Measurements from ENCODE around the gene CLIC4. TPM values are rescaled to one million over a fixed set of nuclear protein-coding genes. Genes with fewer than 3 reads are reported as not detected.
"Not testable (repeated sequence)": the region's sequence is repeated elsewhere in the genome, so short reads cannot be mapped to it uniquely, and the experiment has no call there.

Gene CLIC4
- 195 TPM for polyA plus RNA-seq (ENCODE audit: insufficient read length)
- long read RNA-seq, donor 1, full-length matches to known transcripts = 65 of 124 reads
- long read RNA-seq, donor 1, partial matches to known transcripts = 59 of 124 reads
- long read RNA-seq, donor 1, other reads (novel, unspliced or antisense) = 0 of 124 reads
- long read RNA-seq, donor 2, full-length matches to known transcripts = 50 of 88 reads
- long read RNA-seq, donor 2, partial matches to known transcripts = 38 of 88 reads
- long read RNA-seq, donor 2, other reads (novel, unspliced or antisense) = 0 of 88 reads
- long read RNA-seq, donor 3, full-length matches to known transcripts = 34 of 54 reads
- long read RNA-seq, donor 3, partial matches to known transcripts = 20 of 54 reads
- long read RNA-seq, donor 3, other reads (novel, unspliced or antisense) = 0 of 54 reads
- long read RNA-seq, donor 4, partial matches to known transcripts = 5 of 6 reads
- long read RNA-seq, donor 4, other reads (novel, unspliced or antisense) = 0 of 6 reads
- long read RNA-seq, donor 5, full-length matches to known transcripts = 61 of 138 reads
- long read RNA-seq, donor 5, partial matches to known transcripts = 77 of 138 reads
- long read RNA-seq, donor 5, other reads (novel, unspliced or antisense) = 0 of 138 reads
- long read RNA-seq, donor 6, full-length matches to known transcripts = 34 of 79 reads
- long read RNA-seq, donor 6, partial matches to known transcripts = 45 of 79 reads
- long read RNA-seq, donor 6, other reads (novel, unspliced or antisense) = 0 of 79 reads
- long read RNA-seq, donor 7, full-length matches to known transcripts = 61 of 182 reads
- long read RNA-seq, donor 7, partial matches to known transcripts = 121 of 182 reads
- long read RNA-seq, donor 7, other reads (novel, unspliced or antisense) = 0 of 182 reads
- long read RNA-seq, donor 8, full-length matches to known transcripts = 30 of 40 reads
- long read RNA-seq, donor 8, partial matches to known transcripts = 10 of 40 reads
- long read RNA-seq, donor 8, other reads (novel, unspliced or antisense) = 0 of 40 reads

- peak; percentile 99 for DNase-seq
These were observed at the start of gene CLIC4 for GRCh38 chr1:24744911-24745710. TSS of gene CLIC4 (plus strand) at chr1:24745447. CDS start at chr1:24745554, 107 bp downstream.

GRCh38 chr1:24696041-24696755 lies 49.0 kb upstream of the CLIC4 start:
- DNase-seq = no peak

DNA sequence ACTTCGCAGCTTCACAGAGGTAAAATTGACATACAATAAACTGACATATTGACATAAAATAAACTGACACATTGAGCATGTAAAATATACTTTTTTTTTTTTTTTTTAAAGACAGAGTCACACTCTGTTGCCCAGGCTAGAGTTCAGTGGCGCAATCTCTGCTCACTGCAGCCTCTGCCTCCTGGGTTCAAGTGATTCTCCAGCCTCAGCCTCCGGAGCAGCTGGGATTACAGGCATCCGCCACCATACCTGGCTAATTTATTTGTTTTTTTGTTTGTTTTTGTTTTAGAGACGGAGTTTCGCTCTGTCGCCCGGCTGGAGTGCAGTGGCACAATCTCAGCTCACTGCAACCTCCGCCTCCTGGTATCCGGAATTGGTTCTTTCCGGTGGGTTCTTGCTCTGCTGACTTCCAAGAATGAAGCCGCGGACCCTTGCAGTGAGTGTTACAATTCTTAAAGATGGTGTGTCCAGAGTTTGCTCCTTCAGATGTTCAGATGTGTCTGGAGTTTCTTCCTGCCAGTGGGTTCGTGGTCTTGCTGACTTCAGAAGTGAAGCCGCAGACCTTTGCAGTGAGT lies 48.4 kb upstream of the CLIC4 start:
- no peak for DNase-seq

GRCh38 chr1:24697453-24698001 lies 47.7 kb upstream of the CLIC4 start:
- not testable (repeated sequence) for DNase-seq

DNA sequence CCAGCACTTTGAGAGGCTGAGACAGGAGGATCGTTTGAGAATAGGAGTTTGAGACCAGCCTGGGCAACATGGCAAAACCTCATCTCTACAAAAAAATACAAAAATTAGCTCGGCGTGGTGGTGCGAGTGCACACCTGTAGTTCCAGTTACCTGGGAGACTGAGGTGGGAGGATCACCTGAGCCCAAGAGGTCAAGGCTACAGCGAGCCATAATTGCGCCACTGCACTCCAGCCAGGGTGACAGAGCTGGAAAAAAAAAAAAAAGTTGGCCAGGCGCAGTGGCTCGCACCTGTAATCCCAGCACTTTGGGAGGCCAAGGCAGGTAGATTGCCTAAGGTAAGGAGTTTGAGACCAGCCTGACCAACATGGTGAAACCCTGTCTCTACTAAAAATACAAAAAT lies 46.9 kb upstream of the CLIC4 start:
- DNase-seq = not testable (repeated sequence)

GRCh38 chr1:24699628-24700027 lies 45.6 kb upstream of the CLIC4 start:
- no peak for DNase-seq

GRCh38 chr1:24702511-24703293 lies 42.5 kb upstream of the CLIC4 start:
- DNase-seq = no peak

DNA sequence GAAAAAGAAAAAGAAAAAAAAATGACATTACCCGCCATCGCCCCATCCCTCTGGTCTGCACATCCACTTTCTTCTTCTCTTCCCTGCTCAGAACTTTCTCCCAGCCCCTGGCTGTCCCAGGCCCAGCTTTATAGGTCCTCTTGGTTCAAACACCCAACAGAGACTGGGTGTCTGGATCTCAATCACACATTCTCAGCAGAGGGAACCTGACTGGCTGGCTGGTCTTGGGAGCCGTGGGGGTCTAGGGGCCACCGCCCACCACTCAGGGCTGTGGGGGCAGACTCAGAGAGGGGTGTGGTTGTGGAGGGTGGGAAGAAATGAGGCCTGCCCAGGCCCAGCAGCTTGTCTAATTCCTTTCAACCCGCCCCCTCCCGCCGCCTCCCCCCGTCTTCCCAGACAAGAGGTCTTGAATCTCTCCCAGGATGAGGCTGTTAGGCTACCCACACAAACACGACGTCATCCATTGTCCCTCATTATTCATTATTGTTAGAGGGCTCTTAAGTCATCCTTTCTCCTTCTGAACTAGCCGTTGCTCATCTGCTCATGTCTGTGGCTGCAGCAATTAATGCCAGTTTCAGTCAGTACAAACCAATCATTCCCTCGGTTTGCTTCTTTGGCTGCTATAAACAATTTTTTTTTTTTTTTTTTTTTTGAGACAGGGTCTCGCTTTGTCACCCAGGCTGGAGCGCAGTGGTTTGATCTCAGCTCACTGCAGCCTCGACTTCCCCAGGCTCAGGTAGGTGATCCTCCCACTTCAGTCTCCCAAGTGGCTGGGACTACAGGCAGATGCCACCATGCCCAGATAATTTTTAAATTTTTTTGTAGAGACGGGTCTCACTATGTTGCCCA lies 40.6 kb upstream of the CLIC4 start:
- DNase-seq = no peak

- DNase-seq = peak; percentile 79
These were observed 39.8 kb upstream of the CLIC4 start for GRCh38 chr1:24705260-24706073.

DNA sequence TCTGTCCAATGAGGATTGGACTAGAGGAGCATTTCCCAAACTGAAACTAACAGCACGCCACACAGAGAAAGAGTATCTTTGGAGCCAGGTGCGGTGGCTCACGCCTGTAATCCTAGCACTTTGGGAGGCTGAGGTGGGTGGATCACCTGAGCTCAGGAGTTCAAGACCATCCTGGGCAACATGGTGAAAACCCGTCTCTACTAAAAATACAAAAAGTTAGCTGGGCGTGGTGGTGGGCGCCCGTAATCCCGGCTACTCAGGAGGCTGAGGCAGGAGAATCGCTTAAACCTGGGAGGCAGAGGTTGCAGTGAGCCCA lies 39.2 kb upstream of the CLIC4 start:
- DNase-seq = not testable (repeated sequence)

GRCh38 chr1:24707687-24708086 lies 37.6 kb upstream of the CLIC4 start:
- DNase-seq = no peak

DNA sequence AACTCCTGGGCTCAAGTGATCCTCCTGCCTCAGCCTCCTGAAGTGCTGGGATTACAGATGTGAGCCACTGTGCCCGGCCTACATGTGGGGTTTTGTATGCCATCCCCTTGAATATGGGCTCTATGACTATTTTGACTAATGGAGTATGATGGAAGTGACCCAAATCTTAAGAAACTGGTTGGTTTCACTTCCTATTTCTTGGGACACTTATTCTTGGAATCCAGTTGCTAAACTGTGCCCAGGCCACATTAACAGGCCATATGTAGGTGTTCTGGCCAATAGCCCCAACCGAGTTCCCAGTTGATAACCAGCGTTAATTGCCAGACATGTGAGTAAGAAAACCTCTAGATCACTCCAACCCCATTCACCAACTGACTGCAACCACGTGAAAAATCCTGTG lies 36.3 kb upstream of the CLIC4 start:
- DNase-seq = no peak

- no peak for DNase-seq
These were observed 35.3 kb upstream of the CLIC4 start for GRCh38 chr1:24709791-24710441.

- no peak for DNase-seq
These were observed 33.9 kb upstream of the CLIC4 start for GRCh38 chr1:24711329-24711728.

GRCh38 chr1:24713176-24713575 lies 32.1 kb upstream of the CLIC4 start:
- no peak for DNase-seq

DNA sequence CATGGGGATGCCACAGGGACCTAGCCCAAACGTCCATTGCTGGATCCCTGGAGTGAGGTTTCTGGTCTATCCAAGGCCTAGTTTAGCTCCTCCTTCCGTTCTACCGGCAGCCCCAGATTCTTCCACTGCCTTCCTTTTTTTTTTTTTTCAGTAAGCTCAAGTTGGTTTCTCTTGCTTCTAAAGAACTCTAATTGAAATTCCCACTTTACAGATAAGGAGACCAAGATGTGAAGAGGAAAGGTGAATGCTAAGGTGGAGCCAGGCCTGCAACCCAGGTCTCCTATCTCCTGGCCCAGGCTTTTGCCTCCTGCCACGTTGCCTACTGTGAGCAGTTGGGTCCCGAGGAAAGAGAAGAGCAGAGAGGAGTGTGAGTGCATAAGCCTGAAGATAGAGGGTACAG lies 31.5 kb upstream of the CLIC4 start:
- DNase-seq = no peak

GRCh38 chr1:24714859-24715520 lies 30.3 kb upstream of the CLIC4 start:
- DNase-seq = no peak
